GM21825 (cell line): ENCODE results near the gene FTCD.
"Not testable (repeated sequence)": the region's sequence is repeated elsewhere in the genome, so short reads cannot be mapped to it uniquely, and the experiment has no call there.

Source experiments
- ATAC-seq: cut with Tn5 transposase; IDR thresholded peaks from one replicate; pipeline ENCODE4 v1.9.1; 2021; ENCODE audit warnings: mild to moderate bottlenecking, moderate library complexity; ENCODE audit not compliant: unreplicated experiment

FTCD gene

GRCh38 chr21:46140352-46141003 is 14.9 kb downstream of the FTCD start:
- ATAC-seq = not testable (repeated sequence)

- no peak for ATAC-seq
Observed at GRCh38 chr21:46139686-46140085, 15.7 kb downstream of the FTCD start.

GRCh38 chr21:46138383-46138970 is 16.9 kb downstream of the FTCD start:
- no peak for ATAC-seq

- no peak for ATAC-seq
Observed at GRCh38 chr21:46137908-46138307, 17.5 kb downstream of the FTCD start.

GRCh38 chr21:46136739-46137349 is 18.5 kb downstream of the FTCD start:
- ATAC-seq = no peak

- ATAC-seq = no peak
Observed at GRCh38 chr21:46135782-46136395, 19.5 kb downstream of the FTCD start.

- no peak for ATAC-seq
Observed at GRCh38 chr21:46131838-46132651, 23.3 kb downstream of the FTCD start.

GRCh38 chr21:46131588-46131837 is 23.9 kb downstream of the FTCD start:
- ATAC-seq = no peak

GRCh38 chr21:46130831-46131587 is 24.4 kb downstream of the FTCD start:
- ATAC-seq = no peak

- ATAC-seq = no peak
Observed at GRCh38 chr21:46129846-46130651, 25.3 kb downstream of the FTCD start.

GRCh38 chr21:46128933-46129571 is 26.3 kb downstream of the FTCD start:
- no peak for ATAC-seq

- ATAC-seq = no peak
Observed at GRCh38 chr21:46128106-46128932, 27.1 kb downstream of the FTCD start.

GRCh38 chr21:46127239-46128105 is 27.9 kb downstream of the FTCD start:
- no peak for ATAC-seq

GRCh38 chr21:46126309-46127238 is 28.8 kb downstream of the FTCD start:
- ATAC-seq = no peak

- no peak for ATAC-seq
Observed at GRCh38 chr21:46125846-46126301, 29.5 kb downstream of the FTCD start.
